Activated effector memory CD4-positive, alpha-beta T cell treated with anti-CD3 and anti-CD28 coated beads, Interleukin-2, amount 50 U/mL, for 16 hours (primary cell): Measurements from ENCODE around the gene TMEFF2.

ENCODE experiments used
- DNase-seq: peaks from one replicate; pipeline ENCODE4 v3.0.0-alpha.2; 2020

The TMEFF2 gene

GRCh38 chr2:191957996-191958860 lies 236.5 kb downstream of the TMEFF2 start:
- no peak for DNase-seq

GRCh38 chr2:191954451-191954850 lies 240.3 kb downstream of the TMEFF2 start:
- DNase-seq: no peak

GRCh38 chr2:191952515-191953270 lies 242.0 kb downstream of the TMEFF2 start:
- DNase-seq: no peak

GRCh38 chr2:191951832-191952231 lies 242.9 kb downstream of the TMEFF2 start:
- no peak for DNase-seq

GRCh38 chr2:191951376-191951775 lies 243.4 kb downstream of the TMEFF2 start:
- no peak for DNase-seq

- DNase-seq: no peak
Measured at GRCh38 chr2:191950132-191950874, 244.4 kb downstream of the TMEFF2 start.

- no peak for DNase-seq
Measured at GRCh38 chr2:191947235-191947634, 247.5 kb downstream of the TMEFF2 start.

- DNase-seq: no peak
Measured at GRCh38 chr2:191946471-191947182, 248.1 kb downstream of the TMEFF2 start.

- no peak for DNase-seq
Measured at GRCh38 chr2:191945623-191946022, 249.1 kb downstream of the TMEFF2 start.

- DNase-seq: no peak
Measured at GRCh38 chr2:191942739-191943103, 252.0 kb downstream of the TMEFF2 start.

- no peak for DNase-seq
Measured at GRCh38 chr2:191942090-191942738, 252.5 kb downstream of the TMEFF2 start.

GRCh38 chr2:191941376-191941929 lies 253.3 kb downstream of the TMEFF2 start:
- no peak for DNase-seq

- no peak for DNase-seq
Measured at GRCh38 chr2:191938779-191939178, 256.0 kb downstream of the TMEFF2 start.

GRCh38 chr2:191936882-191937405 lies 257.8 kb downstream of the TMEFF2 start:
- no peak for DNase-seq

GRCh38 chr2:191935247-191935646 lies 259.5 kb downstream of the TMEFF2 start:
- DNase-seq: no peak

- no peak for DNase-seq
Measured at GRCh38 chr2:191933307-191934105, 261.2 kb downstream of the TMEFF2 start.

- no peak for DNase-seq
Measured at GRCh38 chr2:191932286-191932685, 262.4 kb downstream of the TMEFF2 start.

GRCh38 chr2:191931329-191931728 lies 263.4 kb downstream of the TMEFF2 start:
- no peak for DNase-seq

GRCh38 chr2:191930205-191930604 lies 264.5 kb downstream of the TMEFF2 start:
- no peak for DNase-seq

- DNase-seq: no peak
Measured at GRCh38 chr2:191929288-191929687, 265.4 kb downstream of the TMEFF2 start.

- no peak for DNase-seq
Measured at GRCh38 chr2:191927991-191928390, 266.7 kb downstream of the TMEFF2 start.
